Mononuclear cell (primary cell): Measurements from ENCODE around the gene GATD1. TPM values are rescaled to one million over a fixed set of nuclear protein-coding genes. Genes with fewer than 3 reads are reported as not detected.

Experiments
- H3K27me3 ChIP-seq: 2 replicates; pipeline ENCODE4 v1.6.0; 2011; ENCODE audit warnings: low read length, control low read depth; ENCODE audit not compliant: insufficient read depth
- H3K4me1 ChIP-seq: 2 replicates; pipeline ENCODE4 v1.5.1; 2011; ENCODE audit warnings: mild to moderate bottlenecking, low read length, control low read depth; ENCODE audit not compliant: insufficient read depth
- H3K4me3 ChIP-seq: 2 replicates; pipeline ENCODE4 v1.5.1; 2011; ENCODE audit warnings: mild to moderate bottlenecking, low read length, moderate library complexity
- H3K9me3 ChIP-seq: 2 replicates; pipeline ENCODE4 v1.5.1; 2011; ENCODE audit warnings: low read depth, mild to moderate bottlenecking, control low read depth, low read length
- total RNA-seq: library from RNA; depleted of rRNA; stranded (reverse); fragments of >200 nt; gene quantifications from one replicate; pipeline ENCODE4 v1.2.3, GENCODE V29; 2012

GATD1 gene
- total RNA-seq, 1 donor = 7.2 TPM

GRCh38 chr11:725624-726202 lies 51.6 kb downstream of the GATD1 start:
- no peak overlapping the region for H3K4me3 ChIP-seq
- H3K4me1 ChIP-seq = peaks cover 57% of the 10 kb centered on the region
- peaks cover 3% of the 10 kb centered on the region for H3K27me3 ChIP-seq
- H3K9me3 ChIP-seq = no peaks in the 10 kb centered on the region

- no peak overlapping the region for H3K4me3 ChIP-seq
- peaks cover 7% of the 10 kb centered on the region for H3K27me3 ChIP-seq
- no peaks in the 10 kb centered on the region for H3K9me3 ChIP-seq
- H3K4me1 ChIP-seq = peaks cover 57% of the 10 kb centered on the region
These were observed 52.4 kb downstream of the GATD1 start for GRCh38 chr11:724778-725386.

- H3K9me3 ChIP-seq = no peaks in the 10 kb centered on the region
- H3K4me3 ChIP-seq = no peak overlapping the region
- H3K27me3 ChIP-seq = peaks cover 7% of the 10 kb centered on the region
- H3K4me1 ChIP-seq = peaks cover 50% of the 10 kb centered on the region
These were observed 53.1 kb downstream of the GATD1 start for GRCh38 chr11:724049-724777.

GRCh38 chr11:723120-723883 lies 54.0 kb downstream of the GATD1 start:
- H3K27me3 ChIP-seq = peaks cover 7% of the 10 kb centered on the region
- no peak overlapping the region for H3K4me3 ChIP-seq
- no peaks in the 10 kb centered on the region for H3K9me3 ChIP-seq
- H3K4me1 ChIP-seq = peaks cover 41% of the 10 kb centered on the region

- Histone ChIP-seq H3K4me1 (peaks cover 33% of the 10 kb centered on the region), H3K9me3 (no peaks in the 10 kb centered on the region), H3K27me3 (peaks cover 7% of the 10 kb centered on the region), H3K4me3 (no peak overlapping the region)
These were observed 54.9 kb downstream of the GATD1 start for GRCh38 chr11:722346-722811.

- Histone ChIP-seq H3K9me3 (no peaks in the 10 kb centered on the region), H3K4me3 (no peak overlapping the region), H3K27me3 (peaks cover 7% of the 10 kb centered on the region), H3K4me1 (peaks cover 28% of the 10 kb centered on the region)
These were observed 55.4 kb downstream of the GATD1 start for GRCh38 chr11:721741-722345.

- H3K27me3 ChIP-seq = peaks cover 7% of the 10 kb centered on the region
- no peak overlapping the region for H3K4me3 ChIP-seq
- H3K4me1 ChIP-seq = peaks cover 23% of the 10 kb centered on the region
- H3K9me3 ChIP-seq = no peaks in the 10 kb centered on the region
These were observed 56.0 kb downstream of the GATD1 start for GRCh38 chr11:721247-721740.

GRCh38 chr11:720642-721246 lies 56.5 kb downstream of the GATD1 start:
- Histone ChIP-seq H3K4me1 (peaks cover 21% of the 10 kb centered on the region), H3K27me3 (peaks cover 7% of the 10 kb centered on the region), H3K9me3 (no peaks in the 10 kb centered on the region), H3K4me3 (no peak overlapping the region)

- peaks cover 7% of the 10 kb centered on the region for H3K27me3 ChIP-seq
- peaks cover 17% of the 10 kb centered on the region for H3K4me1 ChIP-seq
- no peak overlapping the region for H3K4me3 ChIP-seq
- H3K9me3 ChIP-seq = no peaks in the 10 kb centered on the region
These were observed 57.2 kb downstream of the GATD1 start for GRCh38 chr11:720017-720641.

GRCh38 chr11:719214-720016 lies 57.9 kb downstream of the GATD1 start:
- H3K4me3 ChIP-seq = no peak overlapping the region
- peaks cover 17% of the 10 kb centered on the region for H3K4me1 ChIP-seq
- H3K27me3 ChIP-seq = peaks cover 7% of the 10 kb centered on the region
- no peaks in the 10 kb centered on the region for H3K9me3 ChIP-seq

Other genes with a start within 250 kb of the GATD1 start
- gene HRAS, start 241.9 kb downstream of the GATD1 start, total RNA-seq = 7.1 TPM
- gene LRRC56, start 240.0 kb downstream of the GATD1 start, total RNA-seq = 0.94 TPM
- 2.1 TPM for gene LMNTD2, start 216.7 kb downstream of the GATD1 start, total RNA-seq
- 16.6 TPM for gene RASSF7, start 216.5 kb downstream of the GATD1 start, total RNA-seq
- gene PHRF1, start 201.0 kb downstream of the GATD1 start, total RNA-seq = 25.1 TPM
- gene IRF7, start 161.5 kb downstream of the GATD1 start, total RNA-seq = 50.9 TPM
- gene CDHR5, start 152.5 kb downstream of the GATD1 start, total RNA-seq = 0.10 TPM
- gene SCT, start 150.3 kb downstream of the GATD1 start, total RNA-seq = not detected
- gene DRD4, start 140.2 kb downstream of the GATD1 start, total RNA-seq = 0.10 TPM
- 30.7 TPM for gene DEAF1, start 82.3 kb downstream of the GATD1 start, total RNA-seq
- 8.3 TPM for gene TMEM80, start 81.7 kb downstream of the GATD1 start, total RNA-seq
- 2.1 TPM for gene EPS8L2, start 71.3 kb downstream of the GATD1 start, total RNA-seq
- gene TALDO1, start 30.0 kb downstream of the GATD1 start, total RNA-seq = 141 TPM
- not detected for gene CEND1, start 12.6 kb upstream of the GATD1 start, total RNA-seq
- gene SLC25A22, start 20.8 kb upstream of the GATD1 start, total RNA-seq = 3.5 TPM
- 6.2 TPM for gene PIDD1, start 27.7 kb upstream of the GATD1 start, total RNA-seq
- gene RPLP2, start 32.5 kb upstream of the GATD1 start, total RNA-seq = 653 TPM
- gene PNPLA2, start 41.4 kb upstream of the GATD1 start, total RNA-seq = 81.0 TPM
- 0.84 TPM for gene CRACR2B, start 50.4 kb upstream of the GATD1 start, total RNA-seq
- gene CD151, start 55.5 kb upstream of the GATD1 start, total RNA-seq = 28.5 TPM
- 11.2 TPM for gene POLR2L, start 65.0 kb upstream of the GATD1 start, total RNA-seq
- 15.5 TPM for gene TSPAN4, start 65.4 kb upstream of the GATD1 start, total RNA-seq
- gene CHID1, start 133.3 kb upstream of the GATD1 start, total RNA-seq = 8.2 TPM
- gene AP2A2, start 148.4 kb upstream of the GATD1 start, total RNA-seq = 40.0 TPM